SU-DHL-6 (cell line): ENCODE measurements around the gene VPS50.

Experiments used
- H2AFZ ChIP-seq: fragments of 200-600 bp; sonication (generic); 2 replicates; pipeline ENCODE4 v1.6.1; 2014; ENCODE audit warnings: low read depth, mild to moderate bottlenecking, moderate library complexity, mixed read lengths, antibody characterized with exemption, low read length; ENCODE audit not compliant: severe bottlenecking
- H3F3A ChIP-seq: fragments of 200-600 bp; shearing (Covaris generic); 2 replicates; pipeline ENCODE4 v1.6.0; 2016; ENCODE audit warnings: antibody characterized with exemption, mild to moderate bottlenecking; ENCODE audit not compliant: insufficient read depth
- H3K27ac ChIP-seq: fragments of 200-600 bp; sonication (generic); 2 replicates; pipeline ENCODE4 v1.5.1; 2016; ENCODE audit warnings: low read depth, mild to moderate bottlenecking, low read length, moderate library complexity, mixed read lengths
- H3K27me3 ChIP-seq: fragments of 200-600 bp; sonication (generic), shearing (Covaris generic); 2 replicates; pipeline ENCODE4 v1.6.0; 2014; ENCODE audit warnings: mild to moderate bottlenecking, low read length
- H3K36me3 ChIP-seq: fragments of 200-600 bp; sonication (generic); 2 replicates; pipeline ENCODE4 v1.6.1; 2014; ENCODE audit warnings: mild to moderate bottlenecking, low read length, mixed read lengths
- H3K4me2 ChIP-seq: fragments of 300-600, 200-600 bp; shearing (Covaris generic), sonication (generic); 2 replicates; pipeline ENCODE4 v1.6.0; 2014; ENCODE audit warnings: low read length, low read depth, mild to moderate bottlenecking; ENCODE audit not compliant: poor library complexity, severe bottlenecking
- H3K4me3 ChIP-seq: fragments of 200-600 bp; sonication (generic); 2 replicates; pipeline ENCODE4 v1.5.1; 2014; ENCODE audit warnings: antibody characterized with exemption, low read length, mild to moderate bottlenecking, mixed read lengths; ENCODE audit not compliant: insufficient read depth, poor library complexity, severe bottlenecking
- H3K79me2 ChIP-seq: fragments of 200-600 bp; sonication (generic); 2 replicates; pipeline ENCODE4 v1.6.1; 2014; ENCODE audit warnings: mild to moderate bottlenecking, low read length, moderate library complexity; ENCODE audit not compliant: insufficient read depth
- H3K9ac ChIP-seq: fragments of 200-600 bp; sonication (generic); 2 replicates; pipeline ENCODE4 v1.7.0; 2014; ENCODE audit warnings: mild to moderate bottlenecking, low read length
- H3K9me2 ChIP-seq: fragments of 200-600 bp; sonication (generic); replicated peaks from 2 replicates; pipeline ENCODE4 v1.6.1; 2014; ENCODE audit warnings: low read length; ENCODE audit not compliant: insufficient read depth
- H3K9me3 ChIP-seq: fragments of 200-600 bp; sonication (generic); 2 replicates; pipeline ENCODE4 v1.6.1; 2014; ENCODE audit warnings: low read length, mixed read lengths; ENCODE audit not compliant: insufficient read depth
- H4K20me1 ChIP-seq: fragments of 200-600 bp; sonication (generic); 2 replicates; pipeline ENCODE4 v1.6.1; 2014; ENCODE audit warnings: low read depth, mild to moderate bottlenecking, antibody characterized with exemption, low read length, moderate library complexity, mixed read lengths
- EZH2phosphoT487 ChIP-seq: fragments of 200-600 bp; sonication (generic), shearing (Covaris generic); conservative IDR thresholded peaks from 2 replicates; pipeline ENCODE4 v1.6.1; 2018; ENCODE audit warnings: mild to moderate bottlenecking, antibody characterized with exemption, low read length, moderate library complexity, mixed read lengths
- TF ChIP-seq, protein P1 (sequence below): fragments of 200-600 bp; sonication (generic); IDR thresholded peaks from one replicate; pipeline ENCODE4 v1.5.1; 2017; ENCODE audit warnings: antibody characterized with exemption, mild to moderate bottlenecking, low read length, moderate library complexity; ENCODE audit not compliant: insufficient read depth, poor library complexity, severe bottlenecking

The VPS50 gene

DNA sequence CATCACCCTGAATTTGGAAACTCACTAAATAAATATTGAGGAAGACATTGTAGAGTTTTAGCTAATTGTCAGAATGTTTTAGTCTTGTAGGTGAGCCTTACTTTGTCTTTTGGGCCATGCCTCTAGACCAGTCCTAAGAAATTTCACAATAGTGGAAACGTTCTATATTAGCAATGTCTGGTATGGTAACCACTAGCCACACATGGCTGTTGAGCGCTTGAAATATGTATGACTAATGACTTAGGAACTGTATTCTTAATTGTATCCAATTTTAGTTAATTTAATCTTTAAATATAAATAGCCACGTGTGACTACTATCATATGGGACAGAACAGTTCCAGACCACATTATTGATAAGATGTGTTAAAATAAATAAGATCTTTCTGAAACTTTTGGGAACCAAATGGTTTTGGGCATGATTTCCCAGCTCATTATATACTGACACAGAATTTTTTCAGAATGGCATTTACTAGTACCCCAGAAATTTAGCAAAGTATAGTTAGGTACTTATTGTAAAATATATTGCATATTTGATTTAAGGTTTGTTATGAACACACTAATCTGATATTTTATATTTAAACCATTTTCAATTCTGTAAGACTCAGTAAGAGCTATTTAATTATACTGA is 95.0 kb downstream of the VPS50 start:
- no peaks in the 10 kb centered on the region for H3K27me3 ChIP-seq
- H3K9me2 ChIP-seq: no peaks in the 10 kb centered on the region
- H3K27ac ChIP-seq: no peak overlapping the region
- no peak overlapping the region for H2AFZ ChIP-seq
- no peaks in the 10 kb centered on the region for H4K20me1 ChIP-seq
- H3K4me3 ChIP-seq: no peak overlapping the region
- no peak overlapping the region for H3K4me2 ChIP-seq
- TF ChIP-seq, protein P1, sequence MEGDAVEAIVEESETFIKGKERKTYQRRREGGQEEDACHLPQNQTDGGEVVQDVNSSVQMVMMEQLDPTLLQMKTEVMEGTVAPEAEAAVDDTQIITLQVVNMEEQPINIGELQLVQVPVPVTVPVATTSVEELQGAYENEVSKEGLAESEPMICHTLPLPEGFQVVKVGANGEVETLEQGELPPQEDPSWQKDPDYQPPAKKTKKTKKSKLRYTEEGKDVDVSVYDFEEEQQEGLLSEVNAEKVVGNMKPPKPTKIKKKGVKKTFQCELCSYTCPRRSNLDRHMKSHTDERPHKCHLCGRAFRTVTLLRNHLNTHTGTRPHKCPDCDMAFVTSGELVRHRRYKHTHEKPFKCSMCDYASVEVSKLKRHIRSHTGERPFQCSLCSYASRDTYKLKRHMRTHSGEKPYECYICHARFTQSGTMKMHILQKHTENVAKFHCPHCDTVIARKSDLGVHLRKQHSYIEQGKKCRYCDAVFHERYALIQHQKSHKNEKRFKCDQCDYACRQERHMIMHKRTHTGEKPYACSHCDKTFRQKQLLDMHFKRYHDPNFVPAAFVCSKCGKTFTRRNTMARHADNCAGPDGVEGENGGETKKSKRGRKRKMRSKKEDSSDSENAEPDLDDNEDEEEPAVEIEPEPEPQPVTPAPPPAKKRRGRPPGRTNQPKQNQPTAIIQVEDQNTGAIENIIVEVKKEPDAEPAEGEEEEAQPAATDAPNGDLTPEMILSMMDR: no peak
- TF ChIP-seq EZH2phosphoT487: no peak
- no peaks in the 10 kb centered on the region for H3K9me3 ChIP-seq
- H3K36me3 ChIP-seq: peaks cover 9% of the 10 kb centered on the region; the same call in 1 of the 2 replicates
- H3F3A ChIP-seq: no peaks in the 10 kb centered on the region
- no peak overlapping the region for H3K9ac ChIP-seq
- no peaks in the 10 kb centered on the region for H3K79me2 ChIP-seq

DNA sequence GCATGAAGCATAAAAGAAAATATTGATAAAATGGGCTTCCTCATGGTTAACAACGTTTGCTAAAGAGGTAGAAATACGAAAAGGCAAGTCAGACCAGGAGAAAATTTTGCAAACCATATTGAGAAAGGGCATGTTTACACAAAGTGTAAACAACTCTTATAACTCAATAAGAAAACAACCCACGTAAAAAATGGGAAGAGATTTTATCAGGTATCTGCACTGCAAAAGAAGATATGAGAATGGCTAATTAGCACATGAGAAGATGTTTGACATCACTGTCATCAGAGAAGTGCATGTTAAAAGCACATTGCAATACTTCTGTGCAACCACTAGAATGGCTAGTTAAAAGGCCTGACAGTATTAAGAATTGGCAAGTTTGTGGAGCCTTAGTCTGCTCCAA is 99.5 kb downstream of the VPS50 start:
- no peaks in the 10 kb centered on the region for H4K20me1 ChIP-seq
- no peaks in the 10 kb centered on the region for H3F3A ChIP-seq
- no peak overlapping the region for H3K4me3 ChIP-seq
- H3K36me3 ChIP-seq: no peaks in the 10 kb centered on the region
- H3K27me3 ChIP-seq: no peaks in the 10 kb centered on the region
- no peak overlapping the region for H3K27ac ChIP-seq
- no peaks in the 10 kb centered on the region for H3K79me2 ChIP-seq
- TF ChIP-seq EZH2phosphoT487: no peak
- TF ChIP-seq, protein P1: no peak
- H3K9me2 ChIP-seq: no peaks in the 10 kb centered on the region
- H3K4me2 ChIP-seq: no peak overlapping the region
- no peaks in the 10 kb centered on the region for H3K9me3 ChIP-seq
- no peak overlapping the region for H2AFZ ChIP-seq
- no peak overlapping the region for H3K9ac ChIP-seq

GRCh38 chr7:93332172-93332571 is 100.0 kb downstream of the VPS50 start:
- TF ChIP-seq, protein P1: no peak
- no peak for TF ChIP-seq EZH2phosphoT487
- Histone ChIP-seq H4K20me1 (no peaks in the 10 kb centered on the region), H3K36me3 (no peaks in the 10 kb centered on the region), H3K79me2 (no peaks in the 10 kb centered on the region), H3F3A (no peaks in the 10 kb centered on the region), H3K9me2 (no peaks in the 10 kb centered on the region), H3K9ac (no peak overlapping the region), H3K4me2 (no peak overlapping the region), H3K27me3 (no peaks in the 10 kb centered on the region), H3K4me3 (no peak overlapping the region), H3K9me3 (no peaks in the 10 kb centered on the region), H2AFZ (no peak overlapping the region), H3K27ac (no peak overlapping the region)
